Measurements from ENCODE around the gene PLXNC1.

PLXNC1 gene

GRCh38 chr12:94116191-94116590 is 32.2 kb upstream of the PLXNC1 start:
- no peak for TF ChIP-seq CTCF (IDR thresholded peaks at IDR 0.05)
- no peak for DNase-seq (ENCODE audit: low spot score)
- Histone ChIP-seq H3K4me3 (no peak overlapping the region), H3K27ac (no peak overlapping the region)

- no peak overlapping the region for H3K27ac ChIP-seq
- DNase-seq (ENCODE audit: low spot score), result no peak
- H3K4me3 ChIP-seq, result no peak overlapping the region
- no peak for TF ChIP-seq CTCF (IDR thresholded peaks at IDR 0.05)
These were observed 26.5 kb upstream of the PLXNC1 start for GRCh38 chr12:94121886-94122285.

- no peak overlapping the region for H3K4me3 ChIP-seq
- no peak for DNase-seq (ENCODE audit: low spot score)
- no peak for TF ChIP-seq CTCF (IDR thresholded peaks at IDR 0.05)
These were observed 25.8 kb upstream of the PLXNC1 start for GRCh38 chr12:94122591-94122990.

GRCh38 chr12:94123127-94123526 is 25.2 kb upstream of the PLXNC1 start:
- no peak for DNase-seq (ENCODE audit: low spot score)
- H3K4me3 ChIP-seq, result no peak overlapping the region
- H3K27ac ChIP-seq, result no peak overlapping the region
- no peak for TF ChIP-seq CTCF (IDR thresholded peaks at IDR 0.05)

More at GRCh38 chr12:94122591-94122990, 25.8 kb upstream of the PLXNC1 start:
- no peak overlapping the region for H3K27ac ChIP-seq

- no peak for TF ChIP-seq CTCF (IDR thresholded peaks at IDR 0.05)
- Histone ChIP-seq H3K4me3 (no peak overlapping the region), H3K27ac (no peak overlapping the region)
- no peak for DNase-seq (ENCODE audit: low spot score)
These were observed 22.3 kb upstream of the PLXNC1 start for GRCh38 chr12:94126067-94126466.

- no peak for DNase-seq (ENCODE audit: low spot score)
- no peak overlapping the region for H3K4me3 ChIP-seq
- no peak for TF ChIP-seq CTCF (IDR thresholded peaks at IDR 0.05)
- no peak overlapping the region for H3K27ac ChIP-seq
These were observed 20.9 kb upstream of the PLXNC1 start for GRCh38 chr12:94127239-94128131.

GRCh38 chr12:94128280-94128679 is 20.1 kb upstream of the PLXNC1 start:
- Histone ChIP-seq H3K27ac (no peak overlapping the region), H3K4me3 (no peak overlapping the region)
- DNase-seq (ENCODE audit: low spot score), result no peak
- TF ChIP-seq CTCF (IDR thresholded peaks at IDR 0.05), result no peak
